ENCODE measurements around the gene LENG8. TPM values are rescaled to one million over a fixed set of nuclear protein-coding genes. Genes with fewer than 3 reads are reported as not detected.

Gene LENG8
- polyA plus RNA-seq, 3 donors from 2014 or later, result 3.2 to 8.6 (median 3.2) TPM

GRCh38 chr19:54418030-54418929 is 30.7 kb upstream of the LENG8 start:
- H3K9me3 Mint-ChIP-seq, result no peaks in the 10 kb centered on the region
- DNase-seq, result peak; percentile 43 to 50 (median 47)
- H3K36me3 Mint-ChIP-seq, result peaks cover 0 to 4% (median 0%) of the 10 kb centered on the region in 3 donors
- H3K27ac Mint-ChIP-seq, result peak overlapping the region; percentile 17 to 83 (median 58)
- H3K27me3 Mint-ChIP-seq (ENCODE audit: low read depth in 3 of 3), result peaks cover 12 to 26% (median 26%) of the 10 kb centered on the region in 3 donors
- H3K4me1 Mint-ChIP-seq, result peaks cover 18 to 25% of the 10 kb centered on the region in 2 donors
- H3K4me3 Mint-ChIP-seq, result peak overlapping the region; percentile 51 to 82 (median 67)

- Mint-ChIP-seq H3K27me3 (ENCODE audit: low read depth in 3 of 3) (peaks cover 12 to 19% (median 19%) of the 10 kb centered on the region in 3 donors), H3K4me1 (peaks cover 18 to 24% of the 10 kb centered on the region in 2 donors), H3K27ac (no peak overlapping the region), H3K36me3 (peaks cover 0 to 4% (median 0%) of the 10 kb centered on the region in 3 donors), H3K4me3 (no peak overlapping the region), H3K9me3 (no peaks in the 10 kb centered on the region)
- DNase-seq, result no peak
Measured at GRCh38 chr19:54418930-54419800, 29.8 kb upstream of the LENG8 start.

GRCh38 chr19:54420068-54420382 is 29.0 kb upstream of the LENG8 start:
- peaks cover 18 to 20% of the 10 kb centered on the region in 2 donors for H3K4me1 Mint-ChIP-seq
- H3K36me3 Mint-ChIP-seq, result peaks cover 0 to 4% (median 0%) of the 10 kb centered on the region in 3 donors
- H3K9me3 Mint-ChIP-seq, result no peaks in the 10 kb centered on the region
- no peak overlapping the region for H3K4me3 Mint-ChIP-seq
- peaks cover 8 to 17% (median 16%) of the 10 kb centered on the region in 3 donors for H3K27me3 Mint-ChIP-seq (ENCODE audit: low read depth in 3 of 3)
- no peak overlapping the region for H3K27ac Mint-ChIP-seq
- DNase-seq, result no peak

- Mint-ChIP-seq H3K27ac (no peak overlapping the region), H3K4me1 (peaks cover 18 to 19% of the 10 kb centered on the region in 2 donors), H3K36me3 (peaks cover 0 to 4% (median 0%) of the 10 kb centered on the region in 3 donors), H3K27me3 (ENCODE audit: low read depth in 3 of 3) (peaks cover 12 to 20% (median 19%) of the 10 kb centered on the region in 3 donors), H3K9me3 (no peaks in the 10 kb centered on the region), H3K4me3 (no peak overlapping the region)
- no peak for DNase-seq
Measured at GRCh38 chr19:54420383-54421168, 28.4 kb upstream of the LENG8 start.

- Mint-ChIP-seq H3K9me3 (no peaks in the 10 kb centered on the region), H3K4me3 (no peak overlapping the region), H3K27me3 (ENCODE audit: low read depth in 3 of 3) (peaks cover 10 to 17% (median 14%) of the 10 kb centered on the region in 3 donors), H3K36me3 (peaks cover 0 to 4% (median 0%) of the 10 kb centered on the region in 3 donors), H3K4me1 (peaks cover 17 to 18% of the 10 kb centered on the region in 2 donors), H3K27ac (no peak overlapping the region)
- DNase-seq, result no peak
Measured at GRCh38 chr19:54421169-54421516, 27.9 kb upstream of the LENG8 start.

GRCh38 chr19:54421521-54421920 is 27.5 kb upstream of the LENG8 start:
- peaks cover 10 to 16% (median 16%) of the 10 kb centered on the region in 3 donors for H3K27me3 Mint-ChIP-seq (ENCODE audit: low read depth in 3 of 3)
- H3K9me3 Mint-ChIP-seq, result no peaks in the 10 kb centered on the region
- peaks cover 0 to 4% (median 0%) of the 10 kb centered on the region in 3 donors for H3K36me3 Mint-ChIP-seq
- DNase-seq, result no peak
- peaks cover 17 to 18% of the 10 kb centered on the region in 2 donors for H3K4me1 Mint-ChIP-seq
- H3K27ac Mint-ChIP-seq, result no peak overlapping the region
- no peak overlapping the region for H3K4me3 Mint-ChIP-seq

GRCh38 chr19:54422136-54422535 is 26.9 kb upstream of the LENG8 start:
- Mint-ChIP-seq H3K36me3 (peaks cover 0 to 2% (median 0%) of the 10 kb centered on the region in 3 donors), H3K4me1 (peaks cover 15% of the 10 kb centered on the region in 2 donors), H3K9me3 (no peaks in the 10 kb centered on the region), H3K4me3 (no peak overlapping the region), H3K27me3 (ENCODE audit: low read depth in 3 of 3) (peaks cover 8 to 17% (median 17%) of the 10 kb centered on the region in 3 donors), H3K27ac (no peak overlapping the region)
- no peak for DNase-seq

- Mint-ChIP-seq H3K4me3 (no peak overlapping the region), H3K36me3 (no peaks in the 10 kb centered on the region), H3K4me1 (no peaks in the 10 kb centered on the region), H3K27me3 (ENCODE audit: low read depth in 3 of 3) (peaks cover 11 to 22% (median 19%) of the 10 kb centered on the region in 3 donors), H3K27ac (no peak overlapping the region), H3K9me3 (no peaks in the 10 kb centered on the region)
- DNase-seq, result no peak
Measured at GRCh38 chr19:54424201-54424600, 24.8 kb upstream of the LENG8 start.

- no peaks in the 10 kb centered on the region for H3K9me3 Mint-ChIP-seq
- H3K27ac Mint-ChIP-seq, result no peak overlapping the region
- no peaks in the 10 kb centered on the region for H3K4me1 Mint-ChIP-seq
- no peak overlapping the region for H3K4me3 Mint-ChIP-seq
- DNase-seq, result no peak
- H3K27me3 Mint-ChIP-seq (ENCODE audit: low read depth in 3 of 3), result peaks cover 11 to 25% (median 19%) of the 10 kb centered on the region in 3 donors
- H3K36me3 Mint-ChIP-seq, result no peaks in the 10 kb centered on the region
Measured at GRCh38 chr19:54424660-54425381, 24.2 kb upstream of the LENG8 start.

- H3K9me3 Mint-ChIP-seq, result no peaks in the 10 kb centered on the region
- H3K4me1 Mint-ChIP-seq, result no peaks in the 10 kb centered on the region
- no peaks in the 10 kb centered on the region for H3K36me3 Mint-ChIP-seq
- peaks cover 11 to 25% (median 19%) of the 10 kb centered on the region in 3 donors for H3K27me3 Mint-ChIP-seq (ENCODE audit: low read depth in 3 of 3)
- H3K27ac Mint-ChIP-seq, result no peak overlapping the region
- H3K4me3 Mint-ChIP-seq, result no peak overlapping the region
- DNase-seq, result no peak
Measured at GRCh38 chr19:54425382-54425723, 23.6 kb upstream of the LENG8 start.

GRCh38 chr19:54426291-54426931 is 22.6 kb upstream of the LENG8 start:
- Mint-ChIP-seq H3K4me3 (no peak overlapping the region), H3K27me3 (ENCODE audit: low read depth in 3 of 3) (peaks cover 11 to 24% (median 19%) of the 10 kb centered on the region in 3 donors)

GRCh38 chr19:54427586-54427985 is 21.4 kb upstream of the LENG8 start:
- Mint-ChIP-seq H3K36me3 (no peaks in the 10 kb centered on the region), H3K9me3 (no peaks in the 10 kb centered on the region), H3K27ac (no peak overlapping the region), H3K27me3 (ENCODE audit: low read depth in 3 of 3) (peaks cover 11 to 24% (median 19%) of the 10 kb centered on the region in 3 donors), H3K4me3 (no peak overlapping the region), H3K4me1 (peaks cover 5 to 6% of the 10 kb centered on the region in 2 donors)
- no peak for DNase-seq

More at GRCh38 chr19:54426291-54426931, 22.6 kb upstream of the LENG8 start:
- Mint-ChIP-seq H3K9me3 (no peaks in the 10 kb centered on the region), H3K36me3 (no peaks in the 10 kb centered on the region), H3K4me1 (peaks cover 3 to 6% of the 10 kb centered on the region in 2 donors), H3K27ac (no peak overlapping the region)
- DNase-seq, result no peak

Data from immature natural killer cell (primary cell).